ENCODE measurements around the gene RPS21. TPM values are rescaled to one million over a fixed set of nuclear protein-coding genes. Genes with fewer than 3 reads are reported as not detected.

The RPS21 gene
- total and polyA plus RNA-seq, 2 experiments from 2014 or later, result 378 to 839 TPM

DNA sequence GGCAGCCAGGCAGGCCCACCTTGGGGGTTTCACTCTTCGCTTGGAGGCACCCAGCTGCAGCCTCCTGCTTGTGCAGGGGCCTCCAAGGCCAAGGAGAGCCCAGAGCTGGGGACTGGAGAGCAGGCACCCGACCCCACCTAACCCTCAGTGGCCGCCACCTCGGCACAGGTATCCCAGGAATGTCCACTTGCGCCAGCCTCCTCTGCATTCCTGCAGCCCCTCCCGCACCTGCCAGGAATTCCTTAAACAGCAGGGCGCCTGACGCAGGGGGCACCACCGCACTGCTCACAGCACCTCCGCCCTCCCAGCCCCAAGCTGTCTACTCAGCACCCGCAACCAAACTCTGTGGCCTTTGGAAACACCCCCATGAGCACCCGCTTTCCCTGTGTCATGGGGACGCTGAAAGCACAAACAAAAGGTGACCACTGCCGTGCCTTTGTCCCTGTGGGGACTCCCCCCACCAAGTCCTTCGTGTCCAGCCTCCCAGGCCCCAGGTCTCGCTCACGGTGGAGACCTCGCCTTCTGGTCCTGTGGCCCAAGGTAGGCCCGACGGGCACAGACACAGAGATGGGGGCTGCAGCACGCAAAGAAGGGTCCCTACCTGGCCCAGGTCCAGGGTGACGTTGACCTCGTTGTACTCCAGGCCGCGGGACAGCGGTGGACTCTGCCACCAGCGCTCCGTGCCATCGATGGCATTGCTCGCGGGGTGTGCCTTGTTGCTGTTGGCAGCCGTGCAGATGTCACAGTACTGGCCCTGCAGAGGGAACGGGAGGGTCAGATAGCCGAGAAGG, 24.9 kb upstream of the RPS21 start:
- peak in 1 of 2 donors; percentile 43 for DNase-seq (ENCODE audit: low read depth in 1 of 2, low spot score in 1 of 2)
- H3K27ac ChIP-seq, result peak overlapping the region; percentile 75

DNA sequence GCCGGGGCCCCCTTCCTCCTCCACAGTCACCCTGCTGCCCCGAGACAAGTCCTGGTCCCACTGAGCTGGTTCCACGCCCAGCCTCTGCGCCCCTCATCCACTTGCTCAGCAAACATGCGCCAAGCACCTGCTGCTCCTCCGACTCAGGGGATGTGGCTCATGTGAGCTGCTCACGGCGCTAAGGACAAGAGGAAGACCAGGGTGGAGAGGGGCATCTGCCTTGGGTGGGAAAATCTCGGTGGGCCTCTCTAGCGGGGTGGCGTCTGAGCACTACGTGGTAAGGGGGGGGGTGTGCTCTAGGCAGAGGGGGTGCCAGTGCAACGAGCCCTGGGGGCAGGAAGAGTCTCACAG, 24.3 kb upstream of the RPS21 start:
- Histone ChIP-seq H3K36me3 (no peaks in the 10 kb centered on the region), H3K4me1 (ENCODE audit: low read depth) (peaks cover 40% of the 10 kb centered on the region), H3K4me3 (no peak overlapping the region), H3K27me3 (no peaks in the 10 kb centered on the region), H3K27ac (peak overlapping the region; percentile 75), H3K9me3 (ENCODE audit: low read depth) (no peaks in the 10 kb centered on the region)
- TF ChIP-seq, protein P1, sequence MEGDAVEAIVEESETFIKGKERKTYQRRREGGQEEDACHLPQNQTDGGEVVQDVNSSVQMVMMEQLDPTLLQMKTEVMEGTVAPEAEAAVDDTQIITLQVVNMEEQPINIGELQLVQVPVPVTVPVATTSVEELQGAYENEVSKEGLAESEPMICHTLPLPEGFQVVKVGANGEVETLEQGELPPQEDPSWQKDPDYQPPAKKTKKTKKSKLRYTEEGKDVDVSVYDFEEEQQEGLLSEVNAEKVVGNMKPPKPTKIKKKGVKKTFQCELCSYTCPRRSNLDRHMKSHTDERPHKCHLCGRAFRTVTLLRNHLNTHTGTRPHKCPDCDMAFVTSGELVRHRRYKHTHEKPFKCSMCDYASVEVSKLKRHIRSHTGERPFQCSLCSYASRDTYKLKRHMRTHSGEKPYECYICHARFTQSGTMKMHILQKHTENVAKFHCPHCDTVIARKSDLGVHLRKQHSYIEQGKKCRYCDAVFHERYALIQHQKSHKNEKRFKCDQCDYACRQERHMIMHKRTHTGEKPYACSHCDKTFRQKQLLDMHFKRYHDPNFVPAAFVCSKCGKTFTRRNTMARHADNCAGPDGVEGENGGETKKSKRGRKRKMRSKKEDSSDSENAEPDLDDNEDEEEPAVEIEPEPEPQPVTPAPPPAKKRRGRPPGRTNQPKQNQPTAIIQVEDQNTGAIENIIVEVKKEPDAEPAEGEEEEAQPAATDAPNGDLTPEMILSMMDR (IDR thresholded peaks at IDR 0.05; ENCODE audit: low read depth, low read length), result no peak
- no peak for DNase-seq (ENCODE audit: low read depth in 1 of 2, low spot score in 1 of 2)

More for the DNA sequence above, 24.9 kb upstream of the RPS21 start:
- Histone ChIP-seq H3K4me1 (ENCODE audit: low read depth) (peaks cover 38% of the 10 kb centered on the region), H3K9me3 (ENCODE audit: low read depth) (no peaks in the 10 kb centered on the region), H3K36me3 (no peaks in the 10 kb centered on the region), H3K27me3 (no peaks in the 10 kb centered on the region), H3K4me3 (no peak overlapping the region)
- TF ChIP-seq, protein P1 (IDR thresholded peaks at IDR 0.05; ENCODE audit: low read depth, low read length), result no peak

DNA sequence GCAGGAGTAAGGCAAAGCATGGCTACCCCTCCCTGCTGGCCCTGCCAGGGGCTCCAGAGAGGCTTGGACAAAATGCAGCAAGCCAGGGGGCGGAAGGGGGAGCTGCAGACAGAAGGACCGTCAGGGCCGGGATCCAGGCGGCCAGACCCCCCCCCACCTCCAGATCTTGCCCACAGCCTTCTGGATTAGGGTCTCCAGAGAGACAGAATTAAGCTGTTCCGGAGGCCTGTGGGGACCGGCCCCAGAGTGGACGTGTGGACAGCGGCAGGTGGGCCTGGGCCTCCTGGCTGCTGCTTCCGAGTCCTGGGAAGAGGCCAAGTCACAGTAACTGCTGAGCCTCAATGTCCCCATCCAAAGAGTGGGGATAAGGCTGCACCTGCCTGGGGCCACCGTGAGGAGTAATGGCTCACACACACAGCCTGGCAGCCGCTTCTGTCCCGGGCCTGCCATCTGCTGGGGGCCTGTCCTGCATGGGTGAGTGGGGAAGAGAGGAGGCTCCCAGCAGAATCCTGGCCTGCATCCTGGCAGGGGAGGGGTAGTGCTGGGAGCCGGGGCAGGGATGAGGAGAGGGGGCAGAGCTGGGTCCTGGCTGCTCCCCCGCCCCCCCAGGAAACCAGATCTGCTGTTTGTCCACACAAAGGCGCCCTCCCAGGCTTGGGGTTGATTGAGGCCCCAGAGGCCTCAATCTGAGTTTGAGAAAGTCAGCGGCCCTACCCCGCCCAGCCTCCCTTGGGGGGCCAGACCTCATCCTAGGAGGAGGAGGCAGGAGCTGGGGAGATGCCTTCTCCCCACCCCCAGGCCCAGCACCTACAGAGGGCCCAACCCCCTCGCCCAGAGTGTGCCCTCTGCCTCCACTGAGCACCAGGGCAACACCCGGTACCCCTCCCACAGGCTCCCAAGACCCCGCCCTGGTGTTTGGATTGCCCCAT, 23.6 kb upstream of the RPS21 start:
- Histone ChIP-seq H3K27me3 (no peaks in the 10 kb centered on the region), H3K36me3 (no peaks in the 10 kb centered on the region), H3K27ac (peak overlapping the region; percentile 85), H3K4me3 (no peak overlapping the region), H3K4me1 (ENCODE audit: low read depth) (peaks cover 45% of the 10 kb centered on the region), H3K9me3 (ENCODE audit: low read depth) (no peaks in the 10 kb centered on the region)
- DNase-seq (ENCODE audit: low read depth in 1 of 2, low spot score in 1 of 2), result no peak
- TF ChIP-seq, protein P1 (IDR thresholded peaks at IDR 0.05; ENCODE audit: low read depth, low read length), result no peak

DNA sequence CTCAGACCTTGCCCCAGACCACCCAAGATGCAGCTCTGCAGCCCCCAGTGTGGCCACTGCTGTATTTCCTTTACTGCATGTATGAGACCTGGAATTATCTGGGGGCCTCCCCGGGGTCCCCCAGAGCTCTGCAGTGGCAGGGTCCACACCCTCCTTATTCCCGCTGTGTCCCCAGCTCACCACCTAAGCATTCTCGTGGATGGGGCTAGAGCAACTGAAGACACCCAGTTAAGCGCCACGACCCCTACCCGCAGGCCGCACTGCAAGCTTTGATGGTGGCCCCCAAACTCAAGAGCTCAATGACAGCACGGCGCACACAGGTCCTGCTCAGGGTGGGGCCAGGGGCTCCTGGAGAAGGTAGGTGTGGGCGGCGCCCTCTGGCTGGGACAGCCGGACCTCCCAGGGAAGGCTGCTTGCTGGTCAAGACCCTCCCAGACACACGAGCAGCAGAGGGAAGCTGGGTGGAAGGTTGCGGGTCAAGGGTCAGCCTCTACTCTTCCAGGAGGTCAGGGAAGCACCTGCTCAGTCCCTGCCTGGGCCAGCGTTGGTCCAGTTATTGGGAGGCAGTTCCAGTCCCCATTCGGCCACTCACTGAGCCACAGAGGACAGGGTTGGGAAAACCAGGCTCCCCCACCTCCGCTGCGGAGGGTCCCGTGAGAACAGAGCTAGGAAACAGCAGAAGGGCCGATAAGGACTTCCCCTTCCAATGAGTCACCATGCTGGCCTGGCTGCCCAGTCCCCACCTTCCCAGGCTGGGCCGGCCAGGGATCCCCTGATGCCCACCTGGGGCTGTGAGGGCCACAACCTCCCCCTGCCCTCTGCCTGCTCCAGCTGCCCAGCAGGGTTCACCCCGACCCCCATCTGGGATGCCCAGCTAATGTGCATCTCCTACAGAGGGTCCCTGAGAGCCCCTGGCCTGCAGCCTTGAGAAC, 22.7 kb upstream of the RPS21 start:
- H3K9me3 ChIP-seq (ENCODE audit: low read depth), result no peaks in the 10 kb centered on the region
- peak in 1 of 2 donors; percentile 53 for DNase-seq (ENCODE audit: low read depth in 1 of 2, low spot score in 1 of 2)
- peaks cover 53% of the 10 kb centered on the region for H3K4me1 ChIP-seq (ENCODE audit: low read depth)
- no peaks in the 10 kb centered on the region for H3K36me3 ChIP-seq
- peak overlapping the region; percentile 85 for H3K27ac ChIP-seq
- no peak overlapping the region for H3K4me3 ChIP-seq
- no peaks in the 10 kb centered on the region for H3K27me3 ChIP-seq
- TF ChIP-seq, protein P1 (IDR thresholded peaks at IDR 0.05; ENCODE audit: low read depth, low read length), result no peak

Data from cardiac muscle cell (in vitro differentiated cells and primary cell).